ENCODE data around the gene FFAR1.

GRCh38 chr19:35316560-35316959 lies 31.1 kb upstream of the FFAR1 start:
- no peak for TF ChIP-seq POLR2A (IDR thresholded peaks at IDR 0.05; ENCODE audit: low read depth, low read length)
- no peak for TF ChIP-seq TAF1 (IDR thresholded peaks at IDR 0.05; ENCODE audit: borderline replicate concordance, low read depth, low read length)

All from GM12892 (cell line).